Lower leg skin (tissue), 3 donors: Measurements from ENCODE around the gene PBX1.

Source experiments
- POLR2A ChIP-seq, 2 donors: fragments of 450-650 bp; IDR thresholded peaks; one replicate each; pipeline ENCODE4 v1.6.1; 2016 to 2017; ENCODE audit warnings: antibody characterized with exemption in 2 of 2, mild to moderate bottlenecking in 1 of 2, moderate library complexity in 1 of 2
- TF ChIP-seq, protein P1 (sequence below), 3 donors: fragments of 450-650 bp; IDR thresholded peaks; one replicate each; pipeline ENCODE4 v1.5.1; 2016; ENCODE audit warnings: antibody characterized with exemption in 3 of 3, mild to moderate bottlenecking in 3 of 3, moderate library complexity in 2 of 3

DNA sequence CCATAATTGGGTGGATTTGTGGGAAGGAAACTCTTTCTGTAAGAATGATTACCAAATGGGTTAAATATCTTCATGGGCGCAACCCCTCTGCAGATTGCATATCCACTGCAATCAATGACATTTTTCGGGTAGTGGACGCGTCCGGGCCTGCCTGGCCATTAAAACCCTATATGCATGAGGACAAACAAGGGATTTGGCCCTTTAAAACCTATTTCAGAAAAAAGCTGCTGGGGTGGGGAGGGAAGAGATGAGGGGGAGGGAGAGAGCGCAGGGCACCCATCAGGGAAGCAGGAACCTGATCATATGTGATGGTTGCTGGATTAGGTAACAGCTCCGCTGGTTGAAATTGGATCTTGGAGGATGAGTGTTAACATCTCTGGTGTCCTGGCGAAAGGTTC lies 228.8 kb downstream of the PBX1 start:
- TF ChIP-seq, protein P1, sequence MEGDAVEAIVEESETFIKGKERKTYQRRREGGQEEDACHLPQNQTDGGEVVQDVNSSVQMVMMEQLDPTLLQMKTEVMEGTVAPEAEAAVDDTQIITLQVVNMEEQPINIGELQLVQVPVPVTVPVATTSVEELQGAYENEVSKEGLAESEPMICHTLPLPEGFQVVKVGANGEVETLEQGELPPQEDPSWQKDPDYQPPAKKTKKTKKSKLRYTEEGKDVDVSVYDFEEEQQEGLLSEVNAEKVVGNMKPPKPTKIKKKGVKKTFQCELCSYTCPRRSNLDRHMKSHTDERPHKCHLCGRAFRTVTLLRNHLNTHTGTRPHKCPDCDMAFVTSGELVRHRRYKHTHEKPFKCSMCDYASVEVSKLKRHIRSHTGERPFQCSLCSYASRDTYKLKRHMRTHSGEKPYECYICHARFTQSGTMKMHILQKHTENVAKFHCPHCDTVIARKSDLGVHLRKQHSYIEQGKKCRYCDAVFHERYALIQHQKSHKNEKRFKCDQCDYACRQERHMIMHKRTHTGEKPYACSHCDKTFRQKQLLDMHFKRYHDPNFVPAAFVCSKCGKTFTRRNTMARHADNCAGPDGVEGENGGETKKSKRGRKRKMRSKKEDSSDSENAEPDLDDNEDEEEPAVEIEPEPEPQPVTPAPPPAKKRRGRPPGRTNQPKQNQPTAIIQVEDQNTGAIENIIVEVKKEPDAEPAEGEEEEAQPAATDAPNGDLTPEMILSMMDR (IDR thresholded peaks at IDR 0.05), result no peak
- no peak for TF ChIP-seq POLR2A (IDR thresholded peaks at IDR 0.05)
